Activated T-helper 1 cell treated with anti-CD3 and anti-CD28 coated beads, Interleukin-12 subunit alpha, Interleukin-12 subunit beta, Interleukin-2, Interleukin-4 antibody, amounts not matched to agents 30 ng/mL and 10 ng/mL and 1 ng/mL, durations not matched to agents 14 hours and 24 hours and 36 hours (primary cell): Measurements from ENCODE around the gene SRGAP1. TPM values are rescaled to one million over a fixed set of nuclear protein-coding genes. Genes with fewer than 3 reads are reported as not detected.

Source experiments
- DNase-seq: peaks from one replicate; pipeline ENCODE4 v3.0.0; 2021; ENCODE audit warnings: low spot score
- H3K27ac Mint-ChIP-seq: one replicate; pipeline ENCODE4 v1.8.0; 2021; ENCODE audit warnings: mild to moderate bottlenecking, mixed read lengths
- H3K27me3 Mint-ChIP-seq: one replicate; pipeline ENCODE4 v1.8.0; 2022; ENCODE audit warnings: mild to moderate bottlenecking, moderate library complexity, mixed read lengths; ENCODE audit not compliant: insufficient read depth
- H3K36me3 Mint-ChIP-seq: one replicate; pipeline ENCODE4 v1.8.0; 2021; ENCODE audit warnings: low read depth, mixed read lengths
- H3K4me1 Mint-ChIP-seq: one replicate; pipeline ENCODE4 v1.8.0; 2021; ENCODE audit warnings: low read depth, mixed read lengths
- H3K4me3 Mint-ChIP-seq: one replicate; pipeline ENCODE4 v1.8.0; 2021; ENCODE audit warnings: mild to moderate bottlenecking, moderate library complexity, mixed read lengths
- H3K9me3 Mint-ChIP-seq: one replicate; pipeline ENCODE4 v1.8.0; 2021; ENCODE audit warnings: mixed read lengths
- intact Hi-C: fragments of 100-400 bp; cut with micrococcal nuclease; formaldehyde crosslinking; loops from one replicate; pipeline ENCODE4 v1.15.1; 2024
- total RNA-seq: library from RNA; stranded (reverse); gene quantifications from 2 replicates; pipeline ENCODE4 v1.2.3, GENCODE V29; 2022

The SRGAP1 gene
- total RNA-seq, 1 donor from 2014 or later = 0.03 TPM

GRCh38 chr12:63940310-63941005, 96.0 kb downstream of the SRGAP1 start:
- no peak for DNase-seq
- no peaks in the 10 kb centered on the region for H3K4me1 Mint-ChIP-seq
- peaks cover 2% of the 10 kb centered on the region for H3K27me3 Mint-ChIP-seq
- intact Hi-C loops = no loop called here
- H3K27ac Mint-ChIP-seq = no peak overlapping the region
- H3K36me3 Mint-ChIP-seq = no peaks in the 10 kb centered on the region
- H3K9me3 Mint-ChIP-seq = no peaks in the 10 kb centered on the region
- H3K4me3 Mint-ChIP-seq = no peak overlapping the region

GRCh38 chr12:63941166-63941800, 96.8 kb downstream of the SRGAP1 start:
- Mint-ChIP-seq H3K27ac (no peak overlapping the region), H3K4me1 (no peaks in the 10 kb centered on the region), H3K36me3 (no peaks in the 10 kb centered on the region), H3K4me3 (no peak overlapping the region), H3K9me3 (no peaks in the 10 kb centered on the region), H3K27me3 (peaks cover 2% of the 10 kb centered on the region)
- DNase-seq = no peak
- intact Hi-C loops = no loop called here

DNA sequence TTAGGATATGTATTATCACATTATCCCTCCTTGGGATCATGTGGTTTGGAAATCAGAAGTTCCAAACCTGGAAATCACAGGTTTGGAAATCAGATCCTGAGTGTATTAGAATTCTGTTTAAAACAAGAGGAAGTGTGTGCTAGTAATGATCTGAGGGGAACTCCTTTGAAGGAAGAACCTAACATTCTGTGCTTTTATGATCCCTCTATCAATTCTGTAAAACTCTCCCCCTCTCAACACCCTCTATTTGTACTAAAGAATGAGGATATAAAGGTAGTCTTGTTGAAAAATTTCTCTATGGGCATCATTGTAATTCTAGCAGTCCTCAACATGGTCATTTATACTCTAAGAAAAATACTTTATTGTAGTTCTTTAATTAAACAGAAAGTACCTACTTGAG, 97.4 kb downstream of the SRGAP1 start:
- no peaks in the 10 kb centered on the region for H3K36me3 Mint-ChIP-seq
- no peak overlapping the region for H3K4me3 Mint-ChIP-seq
- no peaks in the 10 kb centered on the region for H3K4me1 Mint-ChIP-seq
- H3K27ac Mint-ChIP-seq = no peak overlapping the region
- peaks cover 2% of the 10 kb centered on the region for H3K27me3 Mint-ChIP-seq
- no peaks in the 10 kb centered on the region for H3K9me3 Mint-ChIP-seq
- intact Hi-C loops = no loop called here
- no peak for DNase-seq

GRCh38 chr12:63942464-63943241, 98.2 kb downstream of the SRGAP1 start:
- intact Hi-C loops = no loop called here
- Mint-ChIP-seq H3K27ac (no peak overlapping the region), H3K4me1 (no peaks in the 10 kb centered on the region), H3K4me3 (no peak overlapping the region), H3K27me3 (peaks cover 2% of the 10 kb centered on the region), H3K36me3 (no peaks in the 10 kb centered on the region), H3K9me3 (no peaks in the 10 kb centered on the region)
- no peak for DNase-seq

DNA sequence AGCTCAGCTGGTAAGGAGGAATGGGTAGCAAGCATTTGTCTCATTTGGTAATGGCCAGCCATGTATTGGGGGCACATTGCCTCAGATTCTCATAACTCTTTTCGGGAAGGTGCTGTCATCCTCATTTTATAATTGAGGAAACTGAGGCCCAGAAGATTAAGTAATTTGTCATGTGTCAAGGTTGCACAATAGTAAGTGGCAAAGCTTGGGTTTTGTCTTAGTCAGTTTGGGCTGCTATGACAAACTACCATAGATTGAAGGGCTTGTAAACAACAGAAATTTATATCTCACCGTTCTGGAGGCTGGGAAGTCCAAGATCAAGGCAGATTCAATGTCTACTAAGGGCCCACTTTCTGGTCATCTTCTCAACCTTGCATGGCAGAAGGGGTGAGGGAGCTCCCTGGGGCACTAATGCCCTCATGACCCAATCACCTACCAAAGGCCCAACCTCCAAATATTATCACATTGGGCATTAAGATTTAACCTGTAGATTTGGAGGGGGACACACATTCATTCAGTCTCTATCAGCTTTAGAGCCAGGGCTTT, 99.6 kb downstream of the SRGAP1 start:
- Mint-ChIP-seq H3K9me3 (no peaks in the 10 kb centered on the region), H3K27me3 (peaks cover 2% of the 10 kb centered on the region), H3K36me3 (no peaks in the 10 kb centered on the region), H3K4me1 (no peaks in the 10 kb centered on the region), H3K27ac (no peak overlapping the region), H3K4me3 (no peak overlapping the region)
- intact Hi-C loops = no loop called here
- no peak for DNase-seq

GRCh38 chr12:63944586-63945228, 100.2 kb downstream of the SRGAP1 start:
- no peaks in the 10 kb centered on the region for H3K36me3 Mint-ChIP-seq
- H3K27ac Mint-ChIP-seq = no peak overlapping the region
- no peak for DNase-seq
- H3K27me3 Mint-ChIP-seq = peaks cover 2% of the 10 kb centered on the region
- no peaks in the 10 kb centered on the region for H3K4me1 Mint-ChIP-seq
- intact Hi-C loops = no loop called here
- no peaks in the 10 kb centered on the region for H3K9me3 Mint-ChIP-seq
- no peak overlapping the region for H3K4me3 Mint-ChIP-seq

DNA sequence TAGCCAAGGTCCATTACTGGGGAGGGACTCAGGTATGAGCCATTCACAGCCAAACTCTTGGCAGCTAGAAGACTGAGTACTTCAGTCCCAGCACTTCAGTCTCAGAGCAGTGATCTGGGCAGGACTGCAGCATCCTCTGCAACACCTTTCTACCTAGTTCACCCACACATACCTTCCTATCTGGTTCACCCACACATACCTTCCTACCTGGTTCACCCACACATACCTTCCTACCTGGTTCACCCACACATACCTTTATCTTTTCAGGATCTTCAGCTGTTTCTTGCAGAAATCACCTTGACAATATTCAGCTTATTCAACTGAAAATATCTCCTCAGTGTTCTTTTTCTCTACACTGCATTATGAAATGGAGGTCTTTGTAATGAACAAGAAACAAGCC, 101.3 kb downstream of the SRGAP1 start:
- H3K9me3 Mint-ChIP-seq = no peaks in the 10 kb centered on the region
- DNase-seq = no peak
- no peaks in the 10 kb centered on the region for H3K4me1 Mint-ChIP-seq
- H3K4me3 Mint-ChIP-seq = no peak overlapping the region
- peaks cover 2% of the 10 kb centered on the region for H3K27me3 Mint-ChIP-seq
- intact Hi-C loops = no loop called here
- no peak overlapping the region for H3K27ac Mint-ChIP-seq
- H3K36me3 Mint-ChIP-seq = no peaks in the 10 kb centered on the region

DNA sequence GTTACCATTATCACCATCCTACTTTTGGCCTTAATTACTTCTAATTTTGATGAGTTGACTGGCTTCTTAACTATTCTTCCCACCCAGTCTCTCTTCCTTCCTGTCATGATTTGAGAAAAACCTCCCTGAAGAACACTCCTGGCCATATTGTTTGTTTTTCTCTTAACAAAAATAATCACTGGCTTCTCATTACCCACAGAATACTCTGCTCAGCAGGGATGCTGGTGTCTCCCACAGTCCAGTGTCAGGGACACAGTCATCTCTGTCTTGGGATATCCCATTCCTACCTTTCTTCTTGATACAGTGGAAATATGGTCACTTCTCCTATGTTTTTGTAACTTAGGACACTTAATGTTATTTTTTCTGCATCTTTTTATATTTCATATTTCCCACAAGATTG, 103.7 kb downstream of the SRGAP1 start:
- intact Hi-C loops = no loop called here
- peaks cover 2% of the 10 kb centered on the region for H3K27me3 Mint-ChIP-seq
- no peak overlapping the region for H3K4me3 Mint-ChIP-seq
- H3K9me3 Mint-ChIP-seq = no peaks in the 10 kb centered on the region
- no peak overlapping the region for H3K27ac Mint-ChIP-seq
- H3K36me3 Mint-ChIP-seq = no peaks in the 10 kb centered on the region
- H3K4me1 Mint-ChIP-seq = no peaks in the 10 kb centered on the region
- DNase-seq = no peak

- no peak for DNase-seq
- H3K4me3 Mint-ChIP-seq = no peak overlapping the region
- peaks cover 2% of the 10 kb centered on the region for H3K27me3 Mint-ChIP-seq
- H3K9me3 Mint-ChIP-seq = no peaks in the 10 kb centered on the region
- H3K36me3 Mint-ChIP-seq = no peaks in the 10 kb centered on the region
- no peak overlapping the region for H3K27ac Mint-ChIP-seq
- no peaks in the 10 kb centered on the region for H3K4me1 Mint-ChIP-seq
- intact Hi-C loops = no loop called here
These were observed 105.4 kb downstream of the SRGAP1 start for GRCh38 chr12:63949902-63950301.

DNA sequence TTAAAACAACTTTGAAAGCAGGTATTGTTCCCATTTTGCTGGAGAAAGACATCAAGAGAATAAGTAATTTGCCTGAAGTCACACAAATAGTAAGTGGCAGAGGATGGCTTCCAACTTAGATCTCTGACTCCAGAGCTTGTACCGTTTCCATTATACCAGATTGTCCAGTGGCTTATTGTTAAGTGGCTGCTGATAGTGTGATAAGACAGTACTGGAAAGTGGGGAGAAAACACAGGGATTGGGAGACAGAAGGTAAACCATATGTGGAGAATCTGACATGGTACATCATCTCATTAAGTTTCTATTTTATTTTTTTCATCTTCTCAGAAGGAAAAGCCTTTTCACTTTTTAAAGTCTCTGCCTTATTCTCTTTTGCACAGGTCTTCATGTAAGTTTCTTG, 108.5 kb downstream of the SRGAP1 start:
- Mint-ChIP-seq H3K9me3 (no peaks in the 10 kb centered on the region), H3K27me3 (peaks cover 2% of the 10 kb centered on the region), H3K36me3 (no peaks in the 10 kb centered on the region), H3K27ac (no peak overlapping the region), H3K4me3 (no peak overlapping the region), H3K4me1 (no peaks in the 10 kb centered on the region)
- DNase-seq = no peak
- intact Hi-C loops = no loop called here

DNA sequence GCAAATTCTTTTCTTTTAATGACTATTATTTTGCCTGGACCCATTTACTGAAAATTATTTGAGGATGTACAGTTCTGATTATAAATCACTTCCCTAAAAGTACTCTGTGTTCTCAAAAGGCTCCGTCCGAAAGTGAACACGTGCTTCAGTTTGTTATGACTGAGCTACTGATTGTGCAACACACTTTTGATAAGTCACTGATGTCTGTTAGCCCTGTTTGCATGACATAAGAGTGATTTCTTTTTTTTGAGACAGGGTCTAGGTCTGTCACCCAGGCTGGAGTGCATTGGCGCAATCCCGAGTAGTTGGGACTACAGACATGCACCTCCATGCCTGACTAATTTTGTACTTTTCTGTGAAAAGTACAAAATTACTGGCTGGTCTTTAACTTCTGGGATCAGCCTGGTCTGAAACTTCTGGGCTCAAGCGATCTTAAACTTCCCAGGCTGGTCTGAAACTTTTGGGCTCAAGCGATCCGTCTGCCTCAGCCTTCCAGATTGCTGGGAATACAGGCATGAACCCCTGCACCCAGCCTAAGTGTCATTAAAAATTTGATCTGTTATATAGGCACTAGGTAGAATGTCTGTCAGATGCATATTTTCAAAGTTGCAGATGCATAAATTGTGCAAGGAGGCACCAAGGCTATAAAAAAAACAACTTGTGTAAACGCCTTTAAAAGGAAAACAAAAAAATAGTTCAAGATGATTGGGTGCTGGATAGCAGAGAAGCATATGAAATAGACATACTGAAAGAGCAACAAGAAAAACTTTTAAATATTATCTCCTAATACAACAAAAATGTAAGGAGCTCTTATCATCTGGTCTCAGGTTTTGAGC, 111.5 kb downstream of the SRGAP1 start:
- no peak overlapping the region for H3K27ac Mint-ChIP-seq
- no peak for DNase-seq
- H3K4me1 Mint-ChIP-seq = no peaks in the 10 kb centered on the region
- H3K27me3 Mint-ChIP-seq = peaks cover 2% of the 10 kb centered on the region
- intact Hi-C loops = no loop called here
- no peaks in the 10 kb centered on the region for H3K36me3 Mint-ChIP-seq
- H3K9me3 Mint-ChIP-seq = no peaks in the 10 kb centered on the region
- H3K4me3 Mint-ChIP-seq = no peak overlapping the region

DNA sequence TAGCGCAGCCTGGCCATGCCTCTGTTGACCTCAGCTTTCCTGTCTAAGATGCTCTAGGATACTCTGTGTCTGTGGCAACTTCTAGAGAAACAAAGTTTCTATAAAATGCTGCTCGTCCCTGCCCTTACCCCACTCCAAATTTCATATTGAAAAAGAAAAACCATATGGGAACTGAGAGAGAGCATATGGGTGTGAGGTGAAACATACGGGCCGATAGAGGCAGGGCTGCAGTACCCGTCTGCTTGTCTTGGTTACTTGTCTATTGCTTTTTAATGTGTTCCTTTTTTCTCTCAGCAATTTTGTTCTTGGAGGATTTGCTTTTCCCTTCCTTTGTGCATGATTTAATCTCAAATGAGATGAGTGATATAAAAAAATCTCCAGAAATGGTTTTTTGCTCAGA, 113.0 kb downstream of the SRGAP1 start:
- intact Hi-C loops = no loop called here
- H3K27me3 Mint-ChIP-seq = peaks cover 2% of the 10 kb centered on the region

More for the DNA sequence above, 113.0 kb downstream of the SRGAP1 start:
- no peak for DNase-seq
- Mint-ChIP-seq H3K9me3 (no peaks in the 10 kb centered on the region), H3K4me3 (no peak overlapping the region), H3K36me3 (no peaks in the 10 kb centered on the region), H3K27ac (no peak overlapping the region), H3K4me1 (no peaks in the 10 kb centered on the region)
